Testis (tissue), 2 donors: ENCODE measurements around the gene CENPP.

ENCODE experiments used
- POLR2A ChIP-seq: fragments of 450-650 bp; IDR thresholded peaks from one replicate; pipeline ENCODE4 v1.6.1; 2017; ENCODE audit warnings: antibody characterized with exemption, mild to moderate bottlenecking, moderate library complexity
- TF ChIP-seq, protein P1 (sequence below), 3 experiments: fragments of 450-650 bp in 2 of 3; fragments of 200-600 bp in 1 of 3; sonication (generic) in 1 of 3; IDR thresholded peaks; one replicate each; pipeline ENCODE4 v1.5.1; 2016 to 2019; ENCODE audit warnings: antibody characterized with exemption in 3 of 3, mild to moderate bottlenecking in 2 of 3, moderate library complexity in 1 of 3

DNA sequence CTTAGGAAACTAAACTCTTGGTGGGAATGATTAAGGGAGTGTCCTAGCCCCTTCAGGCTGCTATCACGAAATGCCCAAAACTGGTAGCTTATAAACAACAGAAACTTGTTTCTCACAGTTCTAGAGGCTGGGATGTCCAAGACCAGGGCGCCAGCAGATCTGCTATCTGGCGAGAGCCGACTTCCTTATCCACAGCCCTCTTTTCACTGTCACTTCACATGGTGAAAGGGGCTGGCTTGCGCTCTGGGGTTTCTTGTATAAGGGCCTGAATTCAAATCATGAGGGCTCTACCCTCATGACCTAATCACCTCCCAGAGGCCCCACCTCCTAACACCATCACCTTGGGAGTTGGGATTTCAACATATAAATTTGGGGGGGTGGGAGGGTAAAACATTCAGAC is 295.1 kb downstream of the CENPP start:
- no peak for TF ChIP-seq POLR2A
- TF ChIP-seq, protein P1, sequence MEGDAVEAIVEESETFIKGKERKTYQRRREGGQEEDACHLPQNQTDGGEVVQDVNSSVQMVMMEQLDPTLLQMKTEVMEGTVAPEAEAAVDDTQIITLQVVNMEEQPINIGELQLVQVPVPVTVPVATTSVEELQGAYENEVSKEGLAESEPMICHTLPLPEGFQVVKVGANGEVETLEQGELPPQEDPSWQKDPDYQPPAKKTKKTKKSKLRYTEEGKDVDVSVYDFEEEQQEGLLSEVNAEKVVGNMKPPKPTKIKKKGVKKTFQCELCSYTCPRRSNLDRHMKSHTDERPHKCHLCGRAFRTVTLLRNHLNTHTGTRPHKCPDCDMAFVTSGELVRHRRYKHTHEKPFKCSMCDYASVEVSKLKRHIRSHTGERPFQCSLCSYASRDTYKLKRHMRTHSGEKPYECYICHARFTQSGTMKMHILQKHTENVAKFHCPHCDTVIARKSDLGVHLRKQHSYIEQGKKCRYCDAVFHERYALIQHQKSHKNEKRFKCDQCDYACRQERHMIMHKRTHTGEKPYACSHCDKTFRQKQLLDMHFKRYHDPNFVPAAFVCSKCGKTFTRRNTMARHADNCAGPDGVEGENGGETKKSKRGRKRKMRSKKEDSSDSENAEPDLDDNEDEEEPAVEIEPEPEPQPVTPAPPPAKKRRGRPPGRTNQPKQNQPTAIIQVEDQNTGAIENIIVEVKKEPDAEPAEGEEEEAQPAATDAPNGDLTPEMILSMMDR (IDR thresholded peaks at IDR 0.05), result no peak
